Thyroid gland (tissue), 4 donors: Measurements from ENCODE around the gene AIG1.

Source experiments
- POLR2A ChIP-seq, 2 donors: fragments of 450-650 bp; IDR thresholded peaks; one replicate each; pipeline ENCODE4 v1.6.1; 2017; ENCODE audit warnings: antibody characterized with exemption in 2 of 2, mild to moderate bottlenecking in 2 of 2, moderate library complexity in 1 of 2
- TF ChIP-seq, protein P1 (sequence below), 6 experiments: fragments of 200-600 bp in 3 of 6; fragments of 450-650 bp in 3 of 6; sonication (generic) in 3 of 6; IDR thresholded peaks; one replicate each; pipeline ENCODE4 v1.5.1; 2016 to 2019; ENCODE audit warnings: antibody characterized with exemption in 6 of 6, mild to moderate bottlenecking in 2 of 6, inconsistent platforms in 1 of 6, moderate library complexity in 1 of 6

DNA sequence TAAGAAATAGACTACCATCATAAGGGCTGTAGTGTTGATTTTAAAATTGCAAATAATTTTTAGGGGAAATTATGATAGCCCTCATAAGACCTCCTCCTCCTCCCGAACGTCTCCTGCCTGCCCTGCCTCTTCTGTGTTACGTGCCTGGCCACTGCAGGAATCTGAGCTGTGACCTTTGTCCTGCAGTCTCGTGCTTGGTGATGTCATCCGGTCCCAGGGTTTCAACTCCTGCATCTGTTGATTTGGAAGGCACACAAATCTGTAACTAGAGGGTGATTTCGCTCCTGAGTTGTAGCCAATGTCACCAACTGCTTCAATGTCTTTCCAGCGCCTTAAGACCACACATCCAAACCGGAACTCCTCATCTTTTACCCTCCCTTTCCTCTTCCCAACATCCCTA, 163.2 kb downstream of the AIG1 start:
- TF ChIP-seq, protein P1, sequence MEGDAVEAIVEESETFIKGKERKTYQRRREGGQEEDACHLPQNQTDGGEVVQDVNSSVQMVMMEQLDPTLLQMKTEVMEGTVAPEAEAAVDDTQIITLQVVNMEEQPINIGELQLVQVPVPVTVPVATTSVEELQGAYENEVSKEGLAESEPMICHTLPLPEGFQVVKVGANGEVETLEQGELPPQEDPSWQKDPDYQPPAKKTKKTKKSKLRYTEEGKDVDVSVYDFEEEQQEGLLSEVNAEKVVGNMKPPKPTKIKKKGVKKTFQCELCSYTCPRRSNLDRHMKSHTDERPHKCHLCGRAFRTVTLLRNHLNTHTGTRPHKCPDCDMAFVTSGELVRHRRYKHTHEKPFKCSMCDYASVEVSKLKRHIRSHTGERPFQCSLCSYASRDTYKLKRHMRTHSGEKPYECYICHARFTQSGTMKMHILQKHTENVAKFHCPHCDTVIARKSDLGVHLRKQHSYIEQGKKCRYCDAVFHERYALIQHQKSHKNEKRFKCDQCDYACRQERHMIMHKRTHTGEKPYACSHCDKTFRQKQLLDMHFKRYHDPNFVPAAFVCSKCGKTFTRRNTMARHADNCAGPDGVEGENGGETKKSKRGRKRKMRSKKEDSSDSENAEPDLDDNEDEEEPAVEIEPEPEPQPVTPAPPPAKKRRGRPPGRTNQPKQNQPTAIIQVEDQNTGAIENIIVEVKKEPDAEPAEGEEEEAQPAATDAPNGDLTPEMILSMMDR (IDR thresholded peaks at IDR 0.05), result no peak
- no peak for TF ChIP-seq POLR2A (IDR thresholded peaks at IDR 0.05)
